ENCODE results near the gene FHIP1B.

- TF ChIP-seq CTCF (IDR thresholded peaks at IDR 0.05) (no peak), POLR2A (IDR thresholded peaks at IDR 0.05) (no peak)
Observed at GRCh38 chr11:6273188-6273587, 38.8 kb upstream of the FHIP1B start.

Measured in vagina (tissue), 2 donors.